Embryonic facial prominence (tissue), 1 donor: ENCODE data around the gene VTN.

ENCODE experiments used
- DNase-seq: peaks from one replicate; pipeline ENCODE4 v3.0.0-alpha.2; 2016; ENCODE audit errors: extremely low spot score

VTN gene, protein sequence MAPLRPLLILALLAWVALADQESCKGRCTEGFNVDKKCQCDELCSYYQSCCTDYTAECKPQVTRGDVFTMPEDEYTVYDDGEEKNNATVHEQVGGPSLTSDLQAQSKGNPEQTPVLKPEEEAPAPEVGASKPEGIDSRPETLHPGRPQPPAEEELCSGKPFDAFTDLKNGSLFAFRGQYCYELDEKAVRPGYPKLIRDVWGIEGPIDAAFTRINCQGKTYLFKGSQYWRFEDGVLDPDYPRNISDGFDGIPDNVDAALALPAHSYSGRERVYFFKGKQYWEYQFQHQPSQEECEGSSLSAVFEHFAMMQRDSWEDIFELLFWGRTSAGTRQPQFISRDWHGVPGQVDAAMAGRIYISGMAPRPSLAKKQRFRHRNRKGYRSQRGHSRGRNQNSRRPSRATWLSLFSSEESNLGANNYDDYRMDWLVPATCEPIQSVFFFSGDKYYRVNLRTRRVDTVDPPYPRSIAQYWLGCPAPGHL

DNA sequence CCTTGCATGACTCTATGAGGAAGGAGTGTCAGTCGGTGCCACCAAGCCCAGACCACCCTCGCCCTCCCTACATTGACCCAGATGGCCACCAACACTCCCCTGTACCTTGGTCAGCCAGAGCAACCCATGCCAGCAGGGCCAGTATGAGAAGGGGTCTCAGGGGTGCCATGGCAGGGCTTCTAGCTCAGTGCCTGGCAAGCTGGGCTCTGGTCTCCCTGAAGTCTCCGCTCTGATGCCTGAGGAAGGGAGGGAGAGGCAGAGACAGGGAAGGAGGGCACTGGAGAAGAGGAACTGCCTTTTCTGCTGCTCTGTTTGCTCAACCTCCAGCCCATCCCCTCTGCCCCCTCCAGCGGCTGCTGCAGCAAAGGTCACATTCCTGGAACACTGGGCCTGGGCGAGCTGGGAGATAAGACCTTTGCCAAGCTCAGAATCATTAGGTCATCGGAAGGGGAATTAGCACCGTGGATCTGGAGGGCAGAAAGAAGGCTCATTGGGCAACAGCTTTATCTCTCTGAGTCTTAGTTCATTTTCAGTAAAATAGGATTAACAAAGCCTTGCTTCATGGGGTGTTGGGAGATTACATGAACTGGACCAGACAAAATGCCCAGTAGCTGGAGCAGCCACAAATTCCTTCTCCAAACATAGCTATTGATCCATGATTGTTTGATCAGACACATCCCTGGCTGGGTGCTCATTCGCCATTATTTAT lies at the start of gene VTN:
Gene VTN (minus strand): TSS at position 273 of the 709 bp plus-strand sequence. CDS start 104 bp downstream, at position 169.
- no peak for DNase-seq

DNA sequence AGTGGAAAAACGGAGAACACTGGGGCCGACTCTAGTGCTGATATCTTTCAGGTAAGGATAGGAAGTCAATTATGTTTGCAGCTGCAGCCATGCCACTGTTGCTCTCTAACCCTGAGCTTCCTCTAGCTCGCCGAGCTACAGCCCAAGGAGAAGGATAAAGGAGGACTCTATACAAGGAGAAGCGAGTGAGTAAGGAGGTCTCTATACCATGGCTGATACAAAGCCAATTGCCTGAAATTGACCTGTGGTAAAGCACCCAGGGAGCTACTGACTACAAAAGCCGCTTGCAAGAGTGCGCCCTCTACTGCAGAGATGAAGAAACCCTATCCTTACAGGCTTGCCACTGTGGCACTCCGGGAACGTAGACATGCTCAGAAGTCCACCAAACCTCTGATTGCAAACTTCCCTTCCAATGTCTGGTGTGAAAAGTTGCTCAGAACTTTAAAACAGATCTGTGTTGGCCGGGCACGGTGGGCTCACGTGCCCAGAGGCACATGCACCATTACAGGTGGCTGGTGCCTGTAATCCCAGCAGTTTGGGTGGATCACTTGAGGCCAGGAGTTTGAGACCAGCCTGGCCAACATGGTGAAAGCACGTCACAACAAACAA lies 46.7 kb upstream of the VTN start:
- no peak for DNase-seq

DNA sequence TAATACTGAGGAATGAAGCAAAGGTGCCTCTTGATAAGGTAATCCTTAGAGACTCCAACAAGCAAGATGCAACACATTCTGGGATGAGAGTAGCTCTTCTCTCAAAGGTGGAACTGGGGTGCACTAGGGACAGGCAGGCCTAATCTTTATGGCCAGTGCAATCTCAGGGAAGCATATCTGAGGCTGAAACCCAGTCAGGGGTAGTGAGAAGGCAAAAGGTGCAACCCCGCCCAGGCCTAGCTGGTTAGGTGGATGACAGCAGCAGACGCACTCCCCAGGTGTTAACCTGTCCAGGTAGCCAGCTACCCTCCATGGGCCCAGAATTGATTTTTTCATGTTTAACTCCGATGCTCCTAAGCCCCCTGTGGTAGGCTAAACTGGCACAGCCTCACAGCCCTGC lies 45.8 kb upstream of the VTN start:
- DNase-seq, result no peak

DNA sequence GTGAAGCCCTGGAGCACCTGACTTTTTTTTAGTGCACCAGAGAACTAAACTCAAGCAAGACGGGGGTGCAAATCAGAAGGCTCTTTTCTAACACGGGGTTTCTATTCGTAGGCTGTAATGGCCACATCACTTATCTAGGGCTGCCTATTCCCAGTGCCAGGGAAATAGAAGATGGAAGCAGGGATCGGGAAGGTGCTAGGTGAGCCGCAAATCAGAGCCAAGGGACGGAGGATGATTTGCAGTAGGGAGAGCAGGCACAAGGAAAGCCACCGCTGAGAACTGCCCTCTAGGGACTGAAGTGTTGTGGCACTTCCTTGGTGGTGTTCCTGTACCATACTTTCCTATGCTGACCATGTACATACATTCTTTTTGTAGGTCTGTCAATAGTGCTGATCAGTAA lies 43.7 kb upstream of the VTN start:
- no peak for DNase-seq

DNA sequence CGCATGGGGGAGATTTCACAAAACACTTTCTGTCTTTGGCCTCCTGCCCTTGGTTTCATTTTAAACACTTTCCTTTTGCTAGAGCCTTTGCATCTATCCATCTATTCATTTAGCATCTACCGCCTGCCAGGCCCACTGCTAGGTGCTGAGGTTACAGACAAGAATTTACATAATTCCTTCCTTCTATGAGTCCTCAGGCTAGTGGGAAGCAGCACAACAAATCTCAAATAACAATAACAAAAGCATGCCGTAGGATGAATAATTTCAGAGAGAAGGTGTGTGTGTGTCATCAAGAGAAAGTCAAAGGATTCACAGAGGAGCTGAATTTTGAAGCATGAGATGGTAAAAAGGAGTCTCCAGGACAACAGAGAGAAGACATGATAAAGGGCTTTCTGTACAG lies 42.0 kb upstream of the VTN start:
- DNase-seq, result no peak

DNA sequence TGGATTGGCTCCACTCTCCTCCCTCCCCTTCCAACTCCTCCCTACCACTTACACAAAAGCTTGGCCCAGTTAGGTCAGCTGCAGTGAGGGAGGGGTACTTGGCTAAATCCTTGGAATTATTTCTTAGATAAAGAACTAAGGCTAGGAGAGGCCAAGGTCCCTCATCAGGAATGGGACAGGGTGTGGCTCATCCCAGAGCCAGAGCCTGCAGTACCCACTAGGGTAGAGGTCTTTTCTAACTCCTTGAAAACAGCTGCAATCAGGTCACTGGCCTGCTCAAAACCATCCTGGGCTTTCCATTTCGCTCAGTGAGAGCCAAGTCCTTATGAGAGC lies 37.8 kb upstream of the VTN start:
- DNase-seq, result no peak

DNA sequence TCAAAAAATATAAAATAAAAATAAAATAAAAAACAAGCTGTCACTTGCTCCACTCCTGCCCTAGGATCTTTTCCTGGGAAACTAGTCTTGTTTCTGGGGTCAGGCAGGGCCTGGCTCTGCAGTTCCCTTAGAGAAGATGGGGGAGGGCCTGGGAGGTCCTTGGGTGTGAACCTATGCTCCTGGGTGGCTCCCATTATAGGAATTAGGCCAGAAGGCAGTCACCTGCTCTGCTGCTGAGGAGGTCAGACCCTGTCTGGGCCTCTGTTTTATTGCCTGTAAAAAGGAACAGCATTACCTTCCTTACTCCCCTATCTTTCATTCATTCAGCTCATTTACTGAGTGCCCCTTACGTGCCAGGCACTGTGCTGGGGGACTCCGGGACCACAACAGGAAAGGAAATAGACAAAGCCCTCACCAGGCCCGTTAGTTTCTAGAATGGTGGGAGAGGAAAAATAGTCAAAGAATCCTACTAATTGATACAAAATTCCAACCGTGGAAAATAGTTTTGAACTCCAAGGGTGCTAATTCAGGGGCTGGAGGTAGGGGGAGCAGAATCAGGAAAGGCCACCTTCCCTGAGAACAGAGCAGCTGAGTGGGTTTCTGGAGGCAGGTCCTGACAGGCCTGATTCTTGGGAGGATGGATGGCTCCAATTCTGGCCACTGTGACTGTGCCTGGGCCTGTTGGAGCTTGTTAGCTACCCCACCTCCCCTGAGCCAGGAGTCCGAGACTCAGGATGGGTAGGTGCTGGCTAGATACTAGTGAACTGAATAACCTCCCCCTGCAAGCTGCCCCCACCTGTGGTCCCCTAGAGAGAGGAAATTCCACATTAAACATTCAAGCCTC lies 37.2 kb upstream of the VTN start:
- no peak for DNase-seq

DNA sequence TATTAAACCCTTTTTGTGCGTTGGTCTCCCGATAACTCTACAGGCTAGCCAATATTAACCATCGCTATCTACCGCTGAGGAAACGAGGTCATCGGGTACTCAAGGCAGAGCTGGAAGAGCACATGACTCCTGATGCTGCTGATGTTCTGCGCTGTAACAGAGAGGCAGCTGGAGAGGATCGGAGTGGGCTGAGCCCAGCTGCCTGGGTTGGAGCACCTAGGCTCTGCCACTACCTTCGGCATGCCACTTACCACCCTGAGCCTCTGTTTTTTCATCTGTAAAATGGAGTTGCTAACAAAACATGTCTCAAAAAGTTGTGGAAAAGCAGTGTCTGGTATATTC lies 36.3 kb upstream of the VTN start:
- no peak for DNase-seq

DNA sequence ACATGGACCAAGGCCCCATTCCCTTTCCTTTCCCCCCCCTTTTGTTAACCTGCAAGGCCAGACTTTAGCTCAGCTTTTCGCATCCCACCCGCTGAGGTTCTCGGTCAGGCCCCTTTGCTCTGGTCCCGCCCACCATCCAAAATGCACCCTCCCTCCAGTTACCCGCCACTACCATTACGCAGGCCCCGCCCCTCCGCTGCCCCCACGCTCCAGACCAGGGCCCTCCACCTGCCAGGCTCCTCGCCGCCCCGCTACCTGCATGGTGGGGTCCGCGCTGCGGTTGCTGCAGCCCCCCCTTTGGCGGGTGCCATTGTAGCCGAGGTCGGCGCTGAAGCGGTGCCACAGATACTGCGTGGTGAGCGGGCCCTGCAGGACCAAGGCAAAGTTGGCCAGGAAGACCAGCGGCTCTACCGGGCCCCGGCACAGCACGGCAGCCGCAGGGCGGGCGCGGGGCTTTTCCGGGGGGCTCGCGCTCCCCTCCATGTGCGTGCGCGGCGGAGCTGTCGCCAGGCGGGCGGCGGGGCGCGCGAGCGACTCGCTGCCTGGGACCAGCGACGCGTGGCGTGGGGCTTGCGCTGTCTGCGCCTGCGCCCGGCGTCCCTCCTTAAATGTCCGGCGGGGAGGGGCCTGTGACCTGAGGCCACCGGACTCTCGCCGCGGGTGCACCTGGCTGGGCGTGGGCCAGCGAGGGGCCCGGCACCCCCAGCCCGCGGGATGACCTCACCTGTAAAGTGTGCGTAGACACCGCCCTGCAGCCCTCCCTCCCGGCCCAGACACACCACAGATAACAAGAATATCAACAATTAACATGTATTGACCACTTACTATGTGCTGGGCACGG lies 35.7 kb upstream of the VTN start, which contains the start of gene SLC46A1:
Gene SLC46A1 (minus strand): TSS at position 581 of the 841 bp plus-strand sequence. CDS start 98 bp downstream, at position 483.
- no peak for DNase-seq

DNA sequence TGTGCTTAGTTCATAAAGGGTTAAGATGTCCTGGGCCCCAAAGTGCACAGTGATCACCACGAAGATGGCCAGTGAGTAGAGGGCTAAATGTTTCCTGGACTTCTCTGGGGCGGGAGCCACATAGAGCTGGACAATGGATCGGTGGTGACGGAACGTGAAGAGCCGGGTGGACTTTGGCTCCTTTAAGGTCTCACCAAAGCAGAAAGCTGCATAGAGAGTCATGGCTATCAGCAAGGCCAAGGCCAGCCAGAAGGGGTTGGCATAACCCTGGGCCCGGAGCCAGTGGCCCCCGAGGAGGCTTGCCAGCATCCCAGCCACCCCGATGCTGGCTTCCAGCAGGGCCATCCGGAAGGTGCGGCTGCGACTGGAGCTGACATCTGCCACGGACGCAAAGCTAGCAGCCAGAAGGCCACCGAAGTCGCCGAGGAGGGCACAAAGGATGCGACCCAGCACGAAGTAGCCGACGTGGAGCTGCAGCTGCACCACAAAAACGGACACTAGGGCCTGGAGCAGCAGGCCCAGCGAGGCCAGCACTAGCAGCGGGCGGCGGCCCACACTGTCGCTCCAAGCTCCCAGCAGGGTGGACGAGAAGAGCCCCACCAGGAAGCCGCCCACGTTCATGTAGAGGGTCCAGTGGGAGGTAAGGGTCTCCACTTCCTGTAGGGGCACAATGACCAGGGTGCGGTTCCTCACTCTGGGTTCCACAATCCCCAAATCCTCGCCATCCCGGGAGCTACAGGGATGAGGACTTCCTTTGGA lies 34.9 kb upstream of the VTN start:
- DNase-seq, result no peak

DNA sequence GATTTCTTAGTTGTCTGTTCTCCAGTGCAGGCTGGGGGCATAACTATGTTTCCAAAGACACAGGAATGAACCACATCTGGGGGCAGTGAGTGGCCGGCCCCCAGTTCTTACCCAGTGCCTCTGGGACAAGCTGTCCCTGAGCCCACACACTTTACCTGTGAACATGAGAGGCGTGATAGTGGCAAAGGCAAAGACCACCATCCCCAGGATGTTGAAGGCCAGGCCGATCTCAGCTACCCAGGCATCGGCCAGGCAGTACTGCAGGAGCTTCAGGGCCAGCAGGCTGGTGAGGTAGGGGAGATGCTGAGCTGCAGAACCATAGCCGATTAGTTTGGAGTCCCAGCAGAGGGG lies 34.3 kb upstream of the VTN start:
- no peak for DNase-seq

DNA sequence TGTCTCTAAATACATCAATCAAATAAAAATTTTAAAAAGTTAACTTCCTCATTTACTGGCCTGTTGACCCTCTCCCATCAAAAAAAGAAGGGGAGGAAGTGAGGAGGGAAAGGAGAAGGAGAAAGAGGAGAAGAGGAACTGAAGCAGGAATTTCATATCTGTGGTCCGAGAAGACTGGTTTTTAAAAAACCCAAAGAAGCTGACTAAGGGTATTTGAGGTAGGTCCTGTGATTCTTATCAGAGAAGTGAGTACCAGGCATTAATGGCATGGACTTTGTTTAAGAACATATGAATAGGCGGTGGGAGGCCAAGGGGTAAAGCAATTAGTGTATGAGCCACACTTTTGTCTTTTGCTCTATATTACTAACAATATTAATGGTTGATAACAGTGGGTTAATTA lies 33.9 kb upstream of the VTN start:
- DNase-seq, result no peak

DNA sequence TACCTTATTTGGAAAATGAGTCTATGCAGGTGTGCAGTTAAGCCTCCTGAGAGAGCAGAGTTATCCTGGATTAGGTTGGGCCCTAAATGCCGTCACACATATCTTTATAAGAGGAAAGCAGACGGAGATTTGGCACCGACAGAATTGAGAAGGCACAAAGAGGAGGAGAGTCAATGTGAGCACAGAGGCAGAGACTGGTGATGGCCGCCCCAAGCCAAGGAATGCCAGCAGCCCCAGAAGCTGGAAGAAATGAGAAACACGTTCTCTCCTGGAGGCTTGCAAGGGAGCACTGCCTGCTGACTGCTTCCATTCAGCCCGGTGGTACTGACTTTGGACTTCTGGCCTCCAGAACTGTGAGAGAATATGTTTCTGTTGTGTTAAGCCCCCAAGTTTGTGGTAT lies 32.7 kb upstream of the VTN start:
- no peak for DNase-seq

DNA sequence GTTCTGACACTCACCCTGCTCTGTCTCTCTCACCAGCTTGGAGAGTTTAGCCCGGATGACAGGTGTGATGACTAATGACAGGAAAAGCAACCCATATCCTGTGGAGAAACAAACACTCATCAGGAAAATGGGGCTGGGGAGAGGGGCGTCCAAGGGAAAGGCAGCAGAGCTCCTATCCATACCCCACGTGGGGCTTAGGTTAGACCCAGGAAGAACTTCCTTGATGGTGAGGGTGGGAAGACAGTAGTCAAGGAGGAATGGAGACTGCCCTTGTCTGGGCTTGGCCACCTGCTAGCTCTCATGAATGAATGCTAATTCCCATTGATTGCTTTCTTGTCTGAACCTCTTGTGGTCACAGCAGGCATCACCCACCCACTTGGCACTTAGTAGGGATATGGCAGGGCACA lies 32.1 kb upstream of the VTN start:
- DNase-seq, result no peak

DNA sequence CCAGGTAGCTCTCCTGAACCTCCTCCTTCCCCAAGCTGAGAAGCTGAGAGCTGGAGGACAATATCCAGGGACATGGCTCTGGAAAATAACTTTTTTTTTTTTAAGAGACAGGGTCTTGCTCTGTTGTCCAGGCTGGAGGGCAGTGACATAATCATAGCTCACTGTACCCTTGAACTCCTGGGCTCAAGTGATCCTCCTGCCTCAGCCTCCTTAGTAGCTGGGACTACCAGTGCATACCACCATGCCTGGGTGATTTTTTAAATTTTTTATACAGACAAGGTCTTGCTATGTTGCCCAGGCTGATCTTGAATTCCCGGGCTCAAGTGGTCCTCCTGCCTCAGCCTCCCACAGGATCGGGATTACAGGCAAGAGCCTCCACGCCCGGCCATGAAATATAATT lies 29.7 kb upstream of the VTN start:
- no peak for DNase-seq

DNA sequence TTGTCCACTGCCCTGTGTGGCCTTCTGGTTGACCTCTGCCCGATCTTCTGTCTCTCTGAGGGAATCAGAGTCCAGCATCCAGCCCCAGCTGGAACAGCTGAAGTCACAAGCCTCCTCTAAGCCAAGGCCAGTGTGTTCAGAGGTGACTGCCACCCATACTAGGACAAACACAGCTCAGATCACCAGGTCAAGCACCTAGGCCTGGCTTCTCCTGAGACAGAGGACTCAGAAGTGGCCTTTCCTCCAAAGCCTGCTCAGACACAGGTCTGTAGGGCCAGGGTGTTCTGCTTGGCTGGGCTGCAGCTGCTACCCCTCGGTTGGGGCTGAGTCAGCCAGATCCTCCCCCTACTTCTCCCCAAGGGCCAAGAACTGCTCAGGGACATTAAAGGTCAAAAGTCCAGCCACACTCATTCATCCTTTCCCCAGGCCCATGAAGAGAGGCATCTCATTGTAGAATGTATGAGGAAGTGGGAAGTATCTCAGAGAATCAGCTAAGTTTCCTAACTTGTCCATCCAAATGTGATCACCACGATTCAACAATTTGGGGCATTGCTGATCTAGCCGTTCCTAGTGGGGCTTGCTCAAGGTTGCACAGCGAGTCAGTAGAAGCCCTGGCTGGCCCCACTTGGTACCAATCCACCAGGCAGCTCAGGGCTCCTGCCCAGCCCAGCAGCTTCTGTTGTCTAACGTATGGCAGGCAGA lies 28.3 kb upstream of the VTN start:
- no peak for DNase-seq

DNA sequence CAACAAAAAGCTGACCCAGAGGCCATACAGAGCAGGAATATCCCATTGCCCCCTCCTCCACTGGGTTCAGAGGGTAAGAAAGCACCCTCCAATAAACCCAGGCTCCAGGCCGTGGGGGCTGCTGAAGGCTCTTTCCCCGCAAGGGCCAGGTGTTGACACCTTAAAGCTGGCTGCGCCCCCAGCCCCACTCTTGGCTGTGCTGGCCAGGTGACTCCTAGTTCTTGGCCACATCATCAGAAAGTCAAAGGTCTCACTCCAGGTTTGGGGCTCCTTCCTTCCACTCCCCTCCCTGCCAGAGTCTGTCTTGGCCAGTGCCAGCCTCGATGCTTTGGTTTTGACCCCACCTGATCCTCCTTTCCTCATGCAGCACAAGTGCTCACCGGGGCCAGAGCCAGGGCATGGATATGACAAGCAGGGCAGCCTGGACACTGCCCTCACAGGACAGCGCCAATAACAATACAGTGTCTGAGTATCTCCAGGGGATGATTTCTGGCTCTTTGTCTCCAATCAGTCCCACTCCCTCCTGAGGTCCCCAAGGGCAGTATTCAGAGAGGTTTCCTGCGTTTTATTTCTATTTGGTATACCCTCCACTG lies 27.7 kb upstream of the VTN start:
- no peak for DNase-seq

DNA sequence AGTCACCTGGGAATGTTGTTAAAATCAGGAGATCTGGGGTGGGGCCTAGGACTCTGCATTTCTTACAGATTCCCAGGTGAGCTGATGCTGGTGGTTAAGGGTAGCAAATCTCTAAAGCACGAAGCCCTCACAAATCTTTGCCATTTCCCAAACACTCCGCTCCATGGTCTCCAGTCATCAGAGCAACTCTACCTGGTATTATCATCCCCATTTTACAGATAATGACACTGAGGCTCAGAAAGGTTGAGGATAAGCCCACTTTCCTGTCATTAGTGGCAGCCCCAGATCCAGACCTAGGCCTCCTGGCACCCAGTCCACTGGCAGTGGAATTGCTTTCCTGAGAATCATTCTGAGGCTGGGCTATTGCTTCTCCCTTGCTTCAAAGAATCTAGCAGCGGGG lies 27.2 kb upstream of the VTN start:
- DNase-seq, result no peak

DNA sequence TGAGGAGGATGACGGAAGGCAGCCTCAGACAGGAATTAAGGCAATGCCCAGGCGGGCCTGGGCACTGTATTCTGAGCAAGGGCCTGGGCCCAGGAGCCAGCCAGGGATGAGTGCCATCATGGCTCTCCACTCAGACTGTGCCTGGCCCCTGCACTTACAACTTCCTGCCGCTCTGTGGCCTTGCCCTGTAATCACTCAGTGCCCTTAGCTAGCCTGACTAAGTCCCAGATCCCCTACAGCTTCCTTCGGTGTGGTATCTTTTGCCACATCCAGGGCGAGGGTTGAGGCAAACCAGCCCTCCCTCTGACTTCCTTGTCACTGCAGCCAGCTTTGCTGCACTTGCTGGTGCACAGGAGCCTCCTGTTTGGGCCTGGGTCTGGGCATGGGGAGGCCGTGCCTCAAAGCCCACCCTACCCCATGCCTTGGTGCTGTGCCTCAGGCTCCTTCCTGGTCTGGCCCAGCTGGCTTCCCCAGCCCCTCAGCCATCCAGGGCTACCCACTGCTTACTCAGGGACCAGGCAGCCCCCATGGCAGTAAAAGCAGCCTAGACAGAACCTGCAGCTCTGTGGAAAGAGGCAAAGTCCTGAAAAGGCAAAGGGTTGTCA lies 26.6 kb upstream of the VTN start:
- DNase-seq, result no peak
